Measurements from ENCODE around the gene MANSC4. TPM values are rescaled to one million over a fixed set of nuclear protein-coding genes. Genes with fewer than 3 reads are reported as not detected.
A peak's percentile ranks its signal among the peaks of the same experiment; 100 is the strongest.

MANSC4 gene
- total RNA-seq, 1 donor: not detected

GRCh38 chr12:27790179-27790578, 10.1 kb upstream of the MANSC4 start:
- DNase-seq (ENCODE audit: low read depth): no peak
- no peak for TF ChIP-seq CTCF (IDR thresholded peaks at IDR 0.05; ENCODE audit: insufficient read depth, low read length)
- no peak overlapping the region for H3K4me3 ChIP-seq (ENCODE audit: low read depth, low read length)

GRCh38 chr12:27787559-27787958, 7.5 kb upstream of the MANSC4 start:
- DNase-seq (ENCODE audit: low read depth): no peak
- TF ChIP-seq CTCF (IDR thresholded peaks at IDR 0.05; ENCODE audit: insufficient read depth, low read length): no peak
- H3K4me3 ChIP-seq (ENCODE audit: low read depth, low read length): no peak overlapping the region

- H3K4me3 ChIP-seq (ENCODE audit: low read depth, low read length): no peak overlapping the region
- peak; percentile 40 for DNase-seq (ENCODE audit: low read depth)
- no peak for TF ChIP-seq CTCF (IDR thresholded peaks at IDR 0.05; ENCODE audit: insufficient read depth, low read length)
These were observed 6.0 kb upstream of the MANSC4 start for GRCh38 chr12:27785882-27786570.

GRCh38 chr12:27782481-27782880, 2.4 kb upstream of the MANSC4 start:
- no peak for TF ChIP-seq CTCF (IDR thresholded peaks at IDR 0.05; ENCODE audit: insufficient read depth, low read length)
- DNase-seq (ENCODE audit: low read depth): no peak
- H3K4me3 ChIP-seq (ENCODE audit: low read depth, low read length): no peak overlapping the region

- H3K4me3 ChIP-seq (ENCODE audit: low read depth, low read length): peak overlapping the region; percentile 89
- TF ChIP-seq CTCF (IDR thresholded peaks at IDR 0.05; ENCODE audit: insufficient read depth, low read length): no peak
- peak; percentile 47 for DNase-seq (ENCODE audit: low read depth)
These were observed 1.6 kb upstream of the MANSC4 start for GRCh38 chr12:27781680-27782079.

GRCh38 chr12:27780612-27781408, 774 bp upstream of the MANSC4 start:
- DNase-seq (ENCODE audit: low read depth): peak; percentile 60
- peak overlapping the region; percentile 89 for H3K4me3 ChIP-seq (ENCODE audit: low read depth, low read length)
- no peak for TF ChIP-seq CTCF (IDR thresholded peaks at IDR 0.05; ENCODE audit: insufficient read depth, low read length)

Data from fibroblast of the aortic adventitia (primary cell).